ENCODE data around the gene LPCAT1.
"Not testable (repeated sequence)": the region's sequence is repeated elsewhere in the genome, so short reads cannot be mapped to it uniquely, and the experiment has no call there.

Gene LPCAT1, protein sequence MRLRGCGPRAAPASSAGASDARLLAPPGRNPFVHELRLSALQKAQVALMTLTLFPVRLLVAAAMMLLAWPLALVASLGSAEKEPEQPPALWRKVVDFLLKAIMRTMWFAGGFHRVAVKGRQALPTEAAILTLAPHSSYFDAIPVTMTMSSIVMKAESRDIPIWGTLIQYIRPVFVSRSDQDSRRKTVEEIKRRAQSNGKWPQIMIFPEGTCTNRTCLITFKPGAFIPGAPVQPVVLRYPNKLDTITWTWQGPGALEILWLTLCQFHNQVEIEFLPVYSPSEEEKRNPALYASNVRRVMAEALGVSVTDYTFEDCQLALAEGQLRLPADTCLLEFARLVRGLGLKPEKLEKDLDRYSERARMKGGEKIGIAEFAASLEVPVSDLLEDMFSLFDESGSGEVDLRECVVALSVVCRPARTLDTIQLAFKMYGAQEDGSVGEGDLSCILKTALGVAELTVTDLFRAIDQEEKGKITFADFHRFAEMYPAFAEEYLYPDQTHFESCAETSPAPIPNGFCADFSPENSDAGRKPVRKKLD

DNA sequence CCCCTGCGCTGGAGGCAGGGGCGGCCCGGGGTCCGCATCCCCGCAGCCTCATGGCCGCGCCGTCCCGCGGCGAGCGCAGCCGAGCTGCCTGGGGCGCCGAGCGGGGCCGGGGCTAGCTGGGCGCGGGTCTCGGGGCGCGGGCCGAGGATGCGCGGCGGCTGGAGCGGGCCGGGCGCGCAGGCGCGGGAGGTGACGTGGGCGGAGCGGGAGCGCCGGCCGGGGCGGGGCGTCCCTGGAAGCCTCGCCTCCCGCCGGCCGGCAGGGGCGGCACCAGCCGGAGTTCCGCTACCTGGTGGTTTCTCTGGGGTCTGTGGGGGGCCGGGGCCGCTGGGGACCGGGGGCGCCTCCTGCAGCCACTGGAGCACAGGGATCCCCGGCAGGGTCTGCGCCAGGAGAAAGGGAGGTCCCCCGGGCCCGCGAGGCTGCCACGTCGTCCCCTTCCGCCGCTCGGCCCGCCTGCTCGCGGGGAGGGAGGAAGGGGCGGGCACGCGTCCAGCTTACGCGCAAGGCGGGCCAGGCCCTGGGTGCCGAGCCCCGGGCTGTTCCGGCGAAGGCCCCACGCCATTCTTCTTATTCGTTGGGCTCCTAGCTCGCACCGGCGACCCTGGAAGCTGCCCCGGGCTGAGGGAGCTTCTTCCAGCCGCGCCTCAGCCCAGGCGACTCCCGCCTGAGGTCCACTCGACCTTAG is at the start of gene LPCAT1:
TSS of gene LPCAT1 (minus strand) at position 168 of the 688 bp plus-strand sequence. CDS start at position 52, 116 bp downstream.
- peak in 1 of 2 experiments; percentile 76 for DNase-seq

GRCh38 chr5:1571875-1572274 is 48.1 kb upstream of the LPCAT1 start:
- DNase-seq, result not testable (repeated sequence)

DNA sequence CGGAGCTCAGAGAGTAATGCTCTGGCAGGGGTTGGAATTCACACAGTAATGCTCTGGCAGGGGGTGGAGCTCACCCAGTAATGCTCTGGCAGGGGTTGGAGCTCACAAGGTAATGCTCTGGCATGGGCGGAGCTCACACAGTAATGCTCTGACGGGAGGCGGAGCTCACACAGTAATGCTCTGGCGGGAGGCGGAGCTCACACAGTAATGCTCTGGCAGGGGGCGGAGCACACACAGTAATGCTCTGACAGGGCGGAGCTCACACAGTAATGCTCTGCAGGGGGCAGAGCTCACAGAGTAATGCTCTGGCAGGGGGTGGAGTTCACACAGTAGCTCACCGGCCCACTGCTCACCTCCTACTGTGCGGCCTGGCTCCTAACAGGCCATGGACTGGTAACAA is 47.2 kb upstream of the LPCAT1 start:
- DNase-seq, result no peak

DNA sequence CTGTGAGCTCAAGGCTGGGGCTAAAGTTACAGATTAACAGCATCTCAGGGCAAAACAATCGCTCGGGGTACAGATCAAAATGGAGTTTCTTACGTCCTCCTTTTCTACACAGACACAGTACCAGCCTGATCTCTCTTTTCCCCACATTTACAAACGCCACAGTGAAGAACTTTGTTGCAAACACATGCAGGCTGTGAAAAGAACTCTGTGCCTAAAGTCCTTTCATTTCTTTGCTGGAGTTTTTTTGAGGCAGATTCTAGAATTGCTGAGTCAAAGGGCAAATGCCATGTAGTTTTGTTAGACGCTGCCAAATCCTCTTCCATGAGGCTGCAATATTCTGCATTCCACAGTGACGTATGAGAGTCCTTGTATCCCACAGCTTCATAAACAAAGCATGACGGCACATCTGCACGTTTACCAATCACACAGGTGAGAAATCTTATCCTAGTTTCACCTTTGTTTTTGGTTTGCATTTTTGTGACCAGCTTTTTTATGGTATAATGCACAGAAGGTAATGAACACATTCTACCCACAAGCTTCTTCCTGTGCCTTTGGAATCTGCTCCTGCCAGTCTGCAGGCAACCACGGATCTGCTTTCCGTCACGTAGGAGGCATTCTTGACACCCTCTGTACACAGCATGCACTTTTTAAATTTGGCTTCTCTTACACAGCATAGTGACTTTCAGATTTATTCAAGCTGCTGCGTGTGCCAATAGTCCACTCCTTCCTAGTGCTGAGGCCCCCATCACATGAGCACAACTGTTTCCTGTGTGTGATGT is 44.6 kb upstream of the LPCAT1 start:
- DNase-seq, result no peak

GRCh38 chr5:1567527-1568200 is 43.9 kb upstream of the LPCAT1 start:
- not testable (repeated sequence) for DNase-seq

DNA sequence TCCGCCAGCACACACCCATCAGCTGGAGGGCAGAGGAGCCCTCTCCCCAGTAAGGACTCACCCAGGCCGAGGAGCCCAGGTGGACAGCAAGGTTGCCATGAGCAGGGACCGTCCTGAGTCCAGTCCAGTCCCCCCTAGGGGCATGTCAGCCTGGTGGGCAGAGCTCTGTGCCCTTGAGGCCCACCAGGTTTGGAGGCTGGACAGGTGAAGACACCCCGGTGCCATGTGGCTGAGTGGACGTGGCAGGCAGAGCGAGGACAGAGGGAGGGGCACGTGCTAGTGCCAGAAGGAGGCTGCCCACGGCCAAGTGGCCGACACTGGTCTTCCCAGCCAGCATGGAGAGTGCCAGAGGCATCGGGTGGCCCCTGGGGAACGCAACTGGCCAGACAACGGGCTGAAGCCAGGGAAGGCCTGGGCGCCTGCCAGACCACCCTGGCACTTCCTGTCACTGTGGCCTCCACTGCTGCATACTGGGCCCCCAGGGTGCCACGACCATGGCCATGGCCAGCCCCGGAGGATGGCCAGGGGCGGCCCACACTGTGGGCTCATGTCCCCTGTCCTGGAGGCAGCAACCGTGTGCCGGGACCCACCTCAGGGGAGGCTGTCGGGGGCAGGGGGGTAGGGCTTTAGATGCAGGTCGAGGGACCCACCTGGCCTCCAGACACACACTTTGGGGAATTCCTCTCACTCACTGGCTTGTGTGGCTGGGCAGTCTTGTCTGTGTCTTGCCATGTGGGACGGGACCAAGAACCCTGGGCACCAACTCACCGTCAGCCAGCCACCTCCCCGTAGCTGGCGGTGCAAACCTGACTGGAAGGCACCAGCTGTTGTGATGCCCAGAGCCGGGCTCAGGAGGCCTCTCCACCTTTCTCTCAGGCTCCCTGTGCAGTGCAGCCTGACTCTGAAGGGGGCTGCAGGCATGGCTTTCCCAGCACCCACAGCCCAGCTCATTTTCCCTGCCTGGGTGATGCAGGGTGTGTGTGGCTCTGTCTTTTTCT is 42.3 kb upstream of the LPCAT1 start:
- DNase-seq, result no peak

- DNase-seq, result no peak
Measured at GRCh38 chr5:1564824-1565736, 41.3 kb upstream of the LPCAT1 start.

GRCh38 chr5:1564182-1564748 is 40.5 kb upstream of the LPCAT1 start:
- no peak for DNase-seq

DNA sequence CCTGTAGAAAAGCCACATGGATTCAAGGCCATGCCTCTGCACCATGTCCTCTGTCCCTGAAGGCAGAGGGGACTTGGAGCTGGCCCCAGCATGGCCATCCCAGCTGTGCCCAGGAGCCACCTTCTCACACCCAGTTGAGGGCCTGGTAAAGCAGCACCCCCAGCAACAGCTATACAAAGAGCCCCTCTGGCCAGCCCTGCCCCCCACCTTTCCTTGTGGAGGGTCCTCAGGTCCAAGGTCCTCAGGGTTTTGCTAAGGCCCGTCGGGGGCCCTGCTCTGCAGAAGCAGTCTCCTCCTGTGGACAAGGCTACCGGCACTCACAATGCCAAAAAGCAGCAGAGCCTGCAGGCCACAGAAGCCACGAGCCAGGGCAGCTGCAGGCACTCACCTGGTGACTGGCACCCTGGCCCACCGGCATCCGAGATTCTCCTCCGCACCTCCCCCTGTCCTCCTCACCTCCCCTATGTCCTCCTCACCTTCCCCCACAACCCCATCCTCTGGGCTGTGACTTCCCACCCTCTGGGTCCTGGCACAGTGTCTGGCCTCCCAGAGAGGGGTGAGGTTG is 39.9 kb upstream of the LPCAT1 start:
- no peak for DNase-seq

DNA sequence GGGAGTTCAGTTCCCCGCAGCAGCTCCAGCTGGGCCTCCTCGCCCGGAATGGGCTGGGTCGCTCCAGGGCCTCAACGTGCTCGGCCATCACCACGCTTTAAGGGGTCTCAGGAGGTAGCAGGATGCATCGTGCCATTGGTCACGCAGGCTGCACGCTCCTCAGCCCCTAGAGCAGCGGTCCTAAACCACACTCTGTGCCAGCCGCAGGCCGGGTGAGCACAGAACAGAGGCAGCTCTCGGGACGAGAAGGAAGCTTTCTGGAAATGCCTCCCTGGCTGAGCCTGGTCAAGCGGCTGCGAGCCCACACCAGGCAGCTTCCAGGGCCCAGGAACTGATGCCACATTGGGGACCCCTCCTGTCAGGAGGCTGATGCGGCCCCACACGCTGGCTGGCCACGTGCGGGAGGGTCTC is 39.3 kb upstream of the LPCAT1 start:
- DNase-seq, result no peak

- DNase-seq, result no peak
Measured at GRCh38 chr5:1562599-1562998, 38.8 kb upstream of the LPCAT1 start.

DNA sequence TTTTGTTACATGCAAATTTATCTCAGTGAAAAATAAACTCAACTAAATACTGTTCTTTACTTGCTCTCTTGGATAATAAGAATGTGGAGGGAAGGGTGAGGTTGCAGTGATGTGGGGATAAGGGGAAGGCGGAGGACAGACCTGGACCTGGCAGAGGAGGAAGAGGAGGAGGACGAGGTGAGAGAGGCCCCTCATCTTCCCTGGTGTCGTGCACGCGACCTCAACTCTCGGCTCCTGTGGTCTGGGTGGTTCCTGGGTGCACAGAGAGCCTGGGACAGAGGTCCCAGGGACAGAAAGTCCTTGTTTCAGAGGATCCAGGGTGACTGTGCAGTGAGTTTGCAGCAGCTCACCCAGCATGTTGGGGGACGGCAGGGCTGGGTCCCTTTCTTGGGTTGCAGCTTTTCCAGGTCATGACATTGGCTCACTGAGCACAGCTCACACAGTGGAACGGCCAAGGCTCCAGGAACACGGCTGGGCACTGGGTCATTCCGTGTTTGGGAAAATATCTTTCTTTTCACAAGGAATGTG is 37.7 kb upstream of the LPCAT1 start:
- no peak for DNase-seq

GRCh38 chr5:1560499-1560898 is 36.7 kb upstream of the LPCAT1 start:
- not testable (repeated sequence) for DNase-seq

- no peak for DNase-seq
Measured at GRCh38 chr5:1558944-1559343, 35.2 kb upstream of the LPCAT1 start.

- DNase-seq, result no peak
Measured at GRCh38 chr5:1557114-1557873, 33.5 kb upstream of the LPCAT1 start.

DNA sequence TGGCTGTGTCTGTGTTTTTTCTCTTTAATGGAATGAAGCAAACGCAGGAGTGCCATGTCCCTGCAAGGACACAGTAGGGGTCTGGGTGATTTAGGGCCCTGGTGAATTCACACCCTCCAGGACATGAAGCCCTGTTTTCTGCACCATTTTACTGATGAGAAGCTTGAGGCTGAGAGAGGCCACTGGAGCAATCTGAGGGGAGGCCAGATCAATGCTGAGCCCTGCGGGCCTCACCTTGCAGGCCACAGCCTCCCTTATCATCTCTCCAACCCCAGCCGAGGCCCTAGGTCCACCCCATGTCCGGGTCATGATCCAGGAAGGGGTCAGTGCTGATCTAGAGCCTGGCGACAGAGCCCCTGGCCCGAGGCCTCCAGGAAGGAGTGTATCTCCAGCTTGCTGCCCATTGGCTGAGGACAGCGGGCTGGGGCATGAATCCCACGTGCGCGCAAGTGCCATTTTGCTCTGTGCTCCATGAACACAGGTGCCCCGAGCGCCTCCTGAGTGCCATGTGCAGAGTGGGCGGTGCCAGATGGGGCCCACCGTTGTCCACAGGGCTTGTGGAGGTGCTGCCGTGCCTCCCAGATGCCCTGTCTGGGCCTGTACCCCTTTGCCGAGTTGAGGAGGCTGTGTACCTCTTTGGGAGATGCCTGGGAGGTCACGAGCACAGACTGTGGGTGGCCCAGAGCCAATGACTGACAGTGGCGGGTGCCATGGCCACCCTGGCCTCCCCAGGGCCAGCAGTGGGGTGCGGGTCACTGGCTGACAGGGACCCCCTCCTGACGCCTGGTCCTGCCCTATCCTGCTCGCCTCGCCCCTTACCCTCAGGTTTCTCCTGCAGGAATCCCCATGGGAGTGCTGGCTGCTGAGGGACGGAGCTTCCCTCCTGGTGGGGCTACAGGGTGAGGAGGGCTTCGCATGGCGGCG is 32.3 kb upstream of the LPCAT1 start:
- no peak for DNase-seq
